Endothelial cell of umbilical vein (primary cell): ENCODE results near the gene EFNA4. TPM values are rescaled to one million over a fixed set of nuclear protein-coding genes. Genes with fewer than 3 reads are reported as not detected.
A peak's percentile ranks its signal among the peaks of the same experiment; 100 is the strongest.

Experiments
- BruUV-seq: library from RNA; stranded (reverse); fragments of 400-500 nt; replicated peaks from 2 replicates; lab custom pipeline; 2021; lab: Mats Ljungman, UMichigan
- CTCF ChIA-PET: fragments of 300-600, 350-600 bp; sonication (Branson Sonifier 250); formaldehyde crosslinking; loops from one replicate; lab custom pipeline; 2021; ENCODE audit warnings: antibody characterized with exemption, inconsistent platforms; lab: Charles Lee
- POLR2A ChIA-PET: fragments of 300-600, 350-600 bp; sonication (Branson Sonifier 250); formaldehyde crosslinking; loops from one replicate; lab custom pipeline; 2021; ENCODE audit warnings: antibody characterized with exemption, inconsistent platforms; lab: Charles Lee
- DNase-seq: peaks from one replicate; pipeline ENCODE4 v3.0.0-alpha.2; 2011; ENCODE audit warnings: low read depth, low spot score
- FAIRE-seq: peaks from 2 replicates; lab custom pipeline; 2011; peaks lifted over from hg19 to GRCh38; lab: Jason Lieb, UNC
- H2AFZ ChIP-seq: 2 replicates; pipeline ENCODE4 v1.6.0; 2012; ENCODE audit warnings: low read depth, low read length, control low read depth, inconsistent platforms
- H3K27ac ChIP-seq: 2 replicates; pipeline ENCODE4 v1.5.1; 2011; ENCODE audit warnings: low read depth, mild to moderate bottlenecking, control low read depth, low read length, moderate library complexity; ENCODE audit not compliant: insufficient read depth
- H3K27me3 ChIP-seq, 2 experiments: 2 replicates each; pipeline versions ENCODE4 v1.6.0 to v1.6.1; 2011; ENCODE audit warnings: low read length in 2 of 2, mixed read lengths in 1 of 2; ENCODE audit not compliant: control insufficient read depth in 2 of 2, insufficient read depth in 2 of 2
- H3K36me3 ChIP-seq, 2 experiments: 2 replicates in 1 of 2; 3 replicates in 1 of 2; pipeline ENCODE4 v1.5.1; 2011; ENCODE audit warnings: low read length in 2 of 2, mild to moderate bottlenecking in 1 of 2, moderate library complexity in 1 of 2; ENCODE audit not compliant: control insufficient read depth in 2 of 2, insufficient read depth in 2 of 2; ENCODE audit errors: extremely low read depth in 1 of 2
- H3K4me1 ChIP-seq: 3 replicates; pipeline ENCODE4 v1.5.1; 2011; ENCODE audit warnings: mild to moderate bottlenecking, low read length; ENCODE audit not compliant: control insufficient read depth, insufficient read depth; ENCODE audit errors: extremely low read depth
- H3K4me2 ChIP-seq: 2 replicates; pipeline ENCODE4 v1.6.1; 2011; ENCODE audit warnings: low read length, control low read depth, mixed read lengths; ENCODE audit not compliant: insufficient read depth
- H3K4me3 ChIP-seq, 3 experiments: fragments of 200-600 bp in 1 of 3; sonication (generic), shearing (Covaris generic) in 1 of 3; replicated peaks in 1 of 3; 2 replicates each; pipeline ENCODE4 v1.5.1; 2011 to 2016; ENCODE audit warnings: control low read depth in 3 of 3, low read length in 3 of 3, mild to moderate bottlenecking in 2 of 3, inconsistent platforms in 1 of 3, low read depth in 1 of 3, moderate library complexity in 1 of 3; ENCODE audit not compliant: insufficient read depth in 1 of 3
- H3K79me2 ChIP-seq: 2 replicates; pipeline ENCODE4 v1.6.0; 2012; ENCODE audit warnings: low read length, inconsistent platforms; ENCODE audit not compliant: control insufficient read depth, insufficient read depth
- H3K9ac ChIP-seq: replicated peaks from 2 replicates; pipeline ENCODE3; 2011; ENCODE audit warnings: low read length, control low read depth; ENCODE audit not compliant: insufficient read depth; ENCODE audit errors: extremely low read depth
- H3K9me1 ChIP-seq: replicated peaks from 3 replicates; pipeline ENCODE4 v1.6.0; 2011; ENCODE audit warnings: mild to moderate bottlenecking, low read length; ENCODE audit not compliant: control insufficient read depth, insufficient read depth; ENCODE audit errors: extremely low read depth
- H3K9me3 ChIP-seq: replicated peaks from 2 replicates; pipeline ENCODE4 v1.5.1; 2012; ENCODE audit warnings: low read length, inconsistent platforms; ENCODE audit not compliant: control insufficient read depth, insufficient read depth
- H4K20me1 ChIP-seq: replicated peaks from 2 replicates; pipeline ENCODE3; 2011; ENCODE audit warnings: mild to moderate bottlenecking, low read length; ENCODE audit not compliant: control insufficient read depth, insufficient read depth; ENCODE audit errors: extremely low read depth
- EZH2 ChIP-seq: IDR thresholded peaks from 2 replicates; pipeline ENCODE4 v1.6.1; 2012; ENCODE audit warnings: borderline replicate concordance, low read depth, mild to moderate bottlenecking, moderate library complexity, low read length, inconsistent platforms; ENCODE audit not compliant: severe bottlenecking
- FOS ChIP-seq: IDR thresholded peaks from 2 replicates; pipeline ENCODE4 v1.6.1; 2011; ENCODE audit warnings: mild to moderate bottlenecking, low read length, moderate library complexity, borderline replicate concordance; ENCODE audit not compliant: insufficient read depth
- MYC ChIP-seq: IDR thresholded peaks from one replicate; pipeline ENCODE4 v1.6.1; 2011; ENCODE audit warnings: mild to moderate bottlenecking, low read depth, low read length
- POLR2AphosphoS5 ChIP-seq: IDR thresholded peaks from 2 replicates; pipeline ENCODE4 v1.6.1; 2012; ENCODE audit warnings: low read depth, mild to moderate bottlenecking, control low read depth, low read length, moderate library complexity; ENCODE audit not compliant: insufficient read depth
- dilution Hi-C: fragments of 300-500 bp; cut with MboI; formaldehyde crosslinking; loops from one replicate; pipeline ENCODE4 v1.15.0; 2019; ENCODE audit warnings: low sequenced_read_pairs; ENCODE audit not compliant: extremely low pct_ligation_motif_present
- intact Hi-C: fragments of 100-400 bp; cut with micrococcal nuclease; formaldehyde crosslinking; loops from one replicate; pipeline ENCODE4 v1.10.0; 2022
- polyA plus RNA-seq, 4 experiments: library from polyadenylated mRNA; depleted of rRNA in 3 of 4; stranded (reverse) in 3 of 4; unstranded in 1 of 4; fragments of >200 nt; gene quantifications; 2 replicates each; pipeline versions ENCODE4 v1.2.1 to v1.2.3, GENCODE V29; 2011 to 2012; ENCODE audit warnings: missing spikeins in 1 of 4
- total RNA-seq: library from RNA; stranded (reverse); gene quantifications from 2 replicates; pipeline ENCODE4 v1.2.3, GENCODE V29; 2021
- TF ChIP-seq, protein P1 (sequence below), 2 donors: IDR thresholded peaks; 1 replicate in 1 of 2; 2 replicates in 1 of 2; pipeline ENCODE4 v1.5.1; 2011; ENCODE audit warnings: low read length in 2 of 2, mild to moderate bottlenecking in 2 of 2, moderate library complexity in 2 of 2, control low read depth in 1 of 2, inconsistent platforms in 1 of 2, low read depth in 1 of 2; ENCODE audit not compliant: insufficient read depth in 1 of 2; ENCODE audit errors: extremely low read depth in 1 of 2
- TF ChIP-seq, protein P2 (sequence below): IDR thresholded peaks from 2 replicates; pipeline ENCODE4 v1.6.1; 2011; ENCODE audit not compliant: insufficient read depth, insufficient read length

The EFNA4 gene
- total and polyA plus RNA-seq, 2 donors (not counting 3 experiments of a cell fraction or from before 2014, with no cell fraction given), result 16.5 to 25.2 TPM

DNA sequence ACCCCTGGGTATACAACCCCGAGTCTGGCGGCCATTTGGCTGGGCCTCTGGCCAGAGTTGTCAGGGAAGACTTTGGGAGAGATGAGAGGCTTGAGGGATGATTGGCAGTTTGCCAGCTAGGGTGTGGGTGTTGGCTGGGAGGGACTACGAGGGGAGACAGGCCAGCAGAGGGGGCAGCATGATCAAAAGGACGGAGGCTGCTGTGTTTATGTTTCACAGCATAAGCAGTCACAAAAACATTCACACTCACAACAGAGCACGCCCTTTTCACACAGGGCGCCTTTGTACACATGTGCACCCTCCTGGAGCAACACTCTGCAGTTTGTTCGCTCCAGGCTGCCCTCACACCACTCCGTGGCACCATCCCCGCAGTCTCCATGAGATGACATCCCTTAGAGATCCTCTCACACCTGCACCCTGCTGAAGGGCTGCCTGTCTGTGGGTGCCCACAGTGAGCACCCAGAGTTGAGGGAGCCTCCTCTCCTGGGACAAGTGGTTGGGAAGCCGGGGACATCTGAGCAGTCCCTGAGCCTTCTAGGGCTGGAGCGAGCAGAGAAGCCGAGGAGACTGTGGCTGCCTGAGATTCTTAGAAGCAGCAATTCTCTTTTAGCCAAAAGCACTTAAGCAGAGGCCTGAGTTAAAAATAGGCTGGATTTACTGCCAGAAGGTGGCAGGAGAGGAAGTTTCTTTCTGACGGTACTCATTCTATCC, 30.5 kb downstream of the EFNA4 start:
- Histone ChIP-seq H3K36me3 (no peaks in the 10 kb centered on the region), H3K27me3 (peaks cover 8 to 19% of the 10 kb centered on the region in 2 experiments), H3K4me1 (no peaks in the 10 kb centered on the region), H3K4me2 (no peak overlapping the region), H3K9me3 (no peaks in the 10 kb centered on the region), H3K79me2 (no peaks in the 10 kb centered on the region), H3K27ac (no peak overlapping the region), H3K4me3 (no peak overlapping the region), H3K9me1 (no peaks in the 10 kb centered on the region), H3K9ac (no peak overlapping the region), H2AFZ (no peak overlapping the region), H4K20me1 (no peaks in the 10 kb centered on the region)
- DNase-seq (peak; percentile 74), FAIRE-seq (peak; percentile 55)
- TF ChIP-seq, protein P1, sequence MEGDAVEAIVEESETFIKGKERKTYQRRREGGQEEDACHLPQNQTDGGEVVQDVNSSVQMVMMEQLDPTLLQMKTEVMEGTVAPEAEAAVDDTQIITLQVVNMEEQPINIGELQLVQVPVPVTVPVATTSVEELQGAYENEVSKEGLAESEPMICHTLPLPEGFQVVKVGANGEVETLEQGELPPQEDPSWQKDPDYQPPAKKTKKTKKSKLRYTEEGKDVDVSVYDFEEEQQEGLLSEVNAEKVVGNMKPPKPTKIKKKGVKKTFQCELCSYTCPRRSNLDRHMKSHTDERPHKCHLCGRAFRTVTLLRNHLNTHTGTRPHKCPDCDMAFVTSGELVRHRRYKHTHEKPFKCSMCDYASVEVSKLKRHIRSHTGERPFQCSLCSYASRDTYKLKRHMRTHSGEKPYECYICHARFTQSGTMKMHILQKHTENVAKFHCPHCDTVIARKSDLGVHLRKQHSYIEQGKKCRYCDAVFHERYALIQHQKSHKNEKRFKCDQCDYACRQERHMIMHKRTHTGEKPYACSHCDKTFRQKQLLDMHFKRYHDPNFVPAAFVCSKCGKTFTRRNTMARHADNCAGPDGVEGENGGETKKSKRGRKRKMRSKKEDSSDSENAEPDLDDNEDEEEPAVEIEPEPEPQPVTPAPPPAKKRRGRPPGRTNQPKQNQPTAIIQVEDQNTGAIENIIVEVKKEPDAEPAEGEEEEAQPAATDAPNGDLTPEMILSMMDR (IDR thresholded peaks at IDR 0.05; ENCODE audit: extremely low read depth in 1 of 2, insufficient read depth in 1 of 2, low read depth in 1 of 2, low read length in 2 of 2), result peak; percentile 31 to 46
- no peak for TF ChIP-seq POLR2AphosphoS5
- intact Hi-C loops (loop anchor here (1.0 kb wide), 2 partner anchors 30 to 41 kb away; partner anchors contain the start of gene SLC50A1), dilution Hi-C loops (no loop called here)
- BruUV-seq, result no TSS peak
- CTCF ChIA-PET, result interaction anchor here (1.7 to 13.7 kb wide), 2 partner anchors 30 to 75 kb away, joined by 4 to 673 read pairs; partner anchors contain the start of gene KRTCAP2
- POLR2A ChIA-PET, result no interaction called here

DNA sequence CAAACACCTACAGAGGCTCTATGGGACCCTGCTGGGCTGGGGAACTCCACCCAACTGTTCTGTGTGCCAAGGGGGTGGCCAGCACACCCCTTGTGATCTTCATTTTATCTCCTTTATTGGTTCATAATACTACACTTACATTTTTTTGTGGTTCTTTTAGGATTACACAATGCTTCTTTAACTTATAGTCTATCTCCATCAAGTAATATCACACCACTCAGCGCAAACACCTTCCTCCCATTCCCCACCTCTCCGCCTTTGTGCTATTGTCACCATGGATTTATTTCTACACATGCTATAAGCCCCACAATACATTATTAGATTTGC, 31.0 kb downstream of the EFNA4 start:
- intact Hi-C loops, result loop anchor here (1.0 kb wide), 2 partner anchors 30 to 41 kb away; partner anchors contain the start of gene SLC50A1
- no peak overlapping the region for H3K4me2 ChIP-seq
- FAIRE-seq (no peak), DNase-seq (no peak)
- no TSS peak for BruUV-seq
- peaks cover 8 to 19% of the 10 kb centered on the region in 2 experiments for H3K27me3 ChIP-seq
- no peak overlapping the region for H3K9ac ChIP-seq
- no peaks in the 10 kb centered on the region for H3K9me1 ChIP-seq
- dilution Hi-C loops, result no loop called here
- peak; percentile 23 for TF ChIP-seq EZH2
- no peak for TF ChIP-seq FOS
- TF ChIP-seq, protein P2, sequence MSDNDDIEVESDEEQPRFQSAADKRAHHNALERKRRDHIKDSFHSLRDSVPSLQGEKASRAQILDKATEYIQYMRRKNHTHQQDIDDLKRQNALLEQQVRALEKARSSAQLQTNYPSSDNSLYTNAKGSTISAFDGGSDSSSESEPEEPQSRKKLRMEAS, result no peak
- no peak for TF ChIP-seq MYC
- H3K4me3 ChIP-seq, result no peak overlapping the region
- no peaks in the 10 kb centered on the region for H3K9me3 ChIP-seq
- no peak overlapping the region for H3K27ac ChIP-seq
- no peaks in the 10 kb centered on the region for H4K20me1 ChIP-seq
- no peaks in the 10 kb centered on the region for H3K4me1 ChIP-seq
- H2AFZ ChIP-seq, result no peak overlapping the region
- ChIA-PET POLR2A (no interaction called here), CTCF (interaction anchor here (0.9 to 13.7 kb wide), 4 partner anchors 12 to 75 kb away, joined by 3 to 673 read pairs (median 4); partner anchors contain the start of gene KRTCAP2)
- no peaks in the 10 kb centered on the region for H3K36me3 ChIP-seq
- no peaks in the 10 kb centered on the region for H3K79me2 ChIP-seq
